ENCODE measurements around the gene MYL2. TPM values are rescaled to one million over a fixed set of nuclear protein-coding genes. Genes with fewer than 3 reads are reported as not detected.

The MYL2 gene
- total and polyA plus RNA-seq, 2 experiments from 2014 or later = not detected

DNA sequence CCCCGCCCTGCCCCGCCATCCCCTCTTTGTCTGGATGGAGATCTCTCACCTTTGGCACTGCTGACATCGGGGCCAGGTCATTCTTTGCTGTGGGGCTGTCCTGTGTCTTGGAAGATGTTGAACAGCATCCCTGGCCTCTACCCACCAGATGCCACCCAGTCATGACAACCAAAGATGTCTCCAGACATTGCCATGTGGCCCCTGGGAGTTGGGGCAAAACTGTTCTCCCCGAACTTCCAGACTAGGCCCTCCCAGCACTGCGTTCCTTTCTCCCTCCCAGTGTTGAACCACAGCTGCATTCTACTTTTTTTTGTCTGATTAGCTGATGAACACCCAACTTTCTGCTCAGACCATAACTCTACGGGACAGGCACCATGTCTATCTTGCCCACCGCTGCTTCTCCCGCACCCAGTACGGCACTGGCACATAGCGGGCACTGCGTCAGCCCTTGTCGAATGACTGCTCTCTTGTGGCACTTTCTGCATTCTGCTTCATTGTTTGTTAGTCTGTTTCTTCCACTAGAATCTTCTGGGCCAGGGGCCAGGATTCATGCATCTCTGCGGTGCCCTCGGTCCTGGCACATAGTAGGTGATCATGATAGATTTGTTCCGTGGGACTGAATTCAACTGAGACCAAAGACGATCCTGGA lies 13.1 kb upstream of the MYL2 start (continued):
- TF ChIP-seq, protein P1, sequence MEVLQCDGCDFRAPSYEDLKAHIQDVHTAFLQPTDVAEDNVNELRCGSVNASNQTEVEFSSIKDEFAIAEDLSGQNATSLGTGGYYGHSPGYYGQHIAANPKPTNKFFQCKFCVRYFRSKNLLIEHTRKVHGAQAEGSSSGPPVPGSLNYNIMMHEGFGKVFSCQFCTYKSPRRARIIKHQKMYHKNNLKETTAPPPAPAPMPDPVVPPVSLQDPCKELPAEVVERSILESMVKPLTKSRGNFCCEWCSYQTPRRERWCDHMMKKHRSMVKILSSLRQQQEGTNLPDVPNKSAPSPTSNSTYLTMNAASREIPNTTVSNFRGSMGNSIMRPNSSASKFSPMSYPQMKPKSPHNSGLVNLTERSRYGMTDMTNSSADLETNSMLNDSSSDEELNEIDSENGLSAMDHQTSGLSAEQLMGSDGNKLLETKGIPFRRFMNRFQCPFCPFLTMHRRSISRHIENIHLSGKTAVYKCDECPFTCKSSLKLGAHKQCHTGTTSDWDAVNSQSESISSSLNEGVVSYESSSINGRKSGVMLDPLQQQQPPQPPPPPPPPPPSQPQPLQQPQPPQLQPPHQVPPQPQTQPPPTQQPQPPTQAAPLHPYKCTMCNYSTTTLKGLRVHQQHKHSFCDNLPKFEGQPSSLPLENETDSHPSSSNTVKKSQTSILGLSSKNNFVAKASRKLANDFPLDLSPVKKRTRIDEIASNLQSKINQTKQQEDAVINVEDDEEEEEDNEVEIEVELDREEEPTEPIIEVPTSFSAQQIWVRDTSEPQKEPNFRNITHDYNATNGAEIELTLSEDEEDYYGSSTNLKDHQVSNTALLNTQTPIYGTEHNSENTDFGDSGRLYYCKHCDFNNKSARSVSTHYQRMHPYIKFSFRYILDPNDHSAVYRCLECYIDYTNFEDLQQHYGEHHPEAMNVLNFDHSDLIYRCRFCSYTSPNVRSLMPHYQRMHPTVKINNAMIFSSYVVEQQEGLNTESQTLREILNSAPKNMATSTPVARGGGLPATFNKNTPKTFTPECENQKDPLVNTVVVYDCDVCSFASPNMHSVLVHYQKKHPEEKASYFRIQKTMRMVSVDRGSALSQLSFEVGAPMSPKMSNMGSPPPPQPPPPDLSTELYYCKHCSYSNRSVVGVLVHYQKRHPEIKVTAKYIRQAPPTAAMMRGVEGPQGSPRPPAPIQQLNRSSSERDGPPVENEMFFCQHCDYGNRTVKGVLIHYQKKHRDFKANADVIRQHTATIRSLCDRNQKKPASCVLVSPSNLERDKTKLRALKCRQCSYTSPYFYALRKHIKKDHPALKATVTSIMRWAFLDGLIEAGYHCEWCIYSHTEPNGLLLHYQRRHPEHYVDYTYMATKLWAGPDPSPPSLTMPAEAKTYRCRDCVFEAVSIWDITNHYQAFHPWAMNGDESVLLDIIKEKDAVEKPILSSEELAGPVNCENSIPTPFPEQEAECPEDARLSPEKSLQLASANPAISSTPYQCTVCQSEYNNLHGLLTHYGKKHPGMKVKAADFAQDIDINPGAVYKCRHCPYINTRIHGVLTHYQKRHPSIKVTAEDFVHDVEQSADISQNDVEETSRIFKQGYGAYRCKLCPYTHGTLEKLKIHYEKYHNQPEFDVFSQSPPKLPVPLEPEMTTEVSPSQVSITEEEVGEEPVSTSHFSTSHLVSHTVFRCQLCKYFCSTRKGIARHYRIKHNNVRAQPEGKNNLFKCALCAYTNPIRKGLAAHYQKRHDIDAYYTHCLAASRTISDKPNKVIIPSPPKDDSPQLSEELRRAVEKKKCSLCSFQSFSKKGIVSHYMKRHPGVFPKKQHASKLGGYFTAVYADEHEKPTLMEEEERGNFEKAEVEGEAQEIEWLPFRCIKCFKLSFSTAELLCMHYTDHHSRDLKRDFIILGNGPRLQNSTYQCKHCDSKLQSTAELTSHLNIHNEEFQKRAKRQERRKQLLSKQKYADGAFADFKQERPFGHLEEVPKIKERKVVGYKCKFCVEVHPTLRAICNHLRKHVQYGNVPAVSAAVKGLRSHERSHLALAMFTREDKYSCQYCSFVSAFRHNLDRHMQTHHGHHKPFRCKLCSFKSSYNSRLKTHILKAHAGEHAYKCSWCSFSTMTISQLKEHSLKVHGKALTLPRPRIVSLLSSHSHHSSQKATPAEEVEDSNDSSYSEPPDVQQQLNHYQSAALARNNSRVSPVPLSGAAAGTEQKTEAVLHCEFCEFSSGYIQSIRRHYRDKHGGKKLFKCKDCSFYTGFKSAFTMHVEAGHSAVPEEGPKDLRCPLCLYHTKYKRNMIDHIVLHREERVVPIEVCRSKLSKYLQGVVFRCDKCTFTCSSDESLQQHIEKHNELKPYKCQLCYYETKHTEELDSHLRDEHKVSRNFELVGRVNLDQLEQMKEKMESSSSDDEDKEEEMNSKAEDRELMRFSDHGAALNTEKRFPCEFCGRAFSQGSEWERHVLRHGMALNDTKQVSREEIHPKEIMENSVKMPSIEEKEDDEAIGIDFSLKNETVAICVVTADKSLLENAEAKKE (CRISPR knock-in tag; IDR thresholded peaks at IDR 0.05) = no peak
- TF ChIP-seq ZNF331 (CRISPR knock-in tag; IDR thresholded peaks at IDR 0.05; ENCODE audit: low read depth) = no peak
- TF ChIP-seq ZNF114 (CRISPR knock-in tag; IDR thresholded peaks at IDR 0.05) = no peak
- TF ChIP-seq, protein P2, sequence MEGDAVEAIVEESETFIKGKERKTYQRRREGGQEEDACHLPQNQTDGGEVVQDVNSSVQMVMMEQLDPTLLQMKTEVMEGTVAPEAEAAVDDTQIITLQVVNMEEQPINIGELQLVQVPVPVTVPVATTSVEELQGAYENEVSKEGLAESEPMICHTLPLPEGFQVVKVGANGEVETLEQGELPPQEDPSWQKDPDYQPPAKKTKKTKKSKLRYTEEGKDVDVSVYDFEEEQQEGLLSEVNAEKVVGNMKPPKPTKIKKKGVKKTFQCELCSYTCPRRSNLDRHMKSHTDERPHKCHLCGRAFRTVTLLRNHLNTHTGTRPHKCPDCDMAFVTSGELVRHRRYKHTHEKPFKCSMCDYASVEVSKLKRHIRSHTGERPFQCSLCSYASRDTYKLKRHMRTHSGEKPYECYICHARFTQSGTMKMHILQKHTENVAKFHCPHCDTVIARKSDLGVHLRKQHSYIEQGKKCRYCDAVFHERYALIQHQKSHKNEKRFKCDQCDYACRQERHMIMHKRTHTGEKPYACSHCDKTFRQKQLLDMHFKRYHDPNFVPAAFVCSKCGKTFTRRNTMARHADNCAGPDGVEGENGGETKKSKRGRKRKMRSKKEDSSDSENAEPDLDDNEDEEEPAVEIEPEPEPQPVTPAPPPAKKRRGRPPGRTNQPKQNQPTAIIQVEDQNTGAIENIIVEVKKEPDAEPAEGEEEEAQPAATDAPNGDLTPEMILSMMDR (conservative IDR thresholded peaks at IDR 0.05; ENCODE audit: low read depth in 2 of 2) = no peak
- TF ChIP-seq, protein P3, sequence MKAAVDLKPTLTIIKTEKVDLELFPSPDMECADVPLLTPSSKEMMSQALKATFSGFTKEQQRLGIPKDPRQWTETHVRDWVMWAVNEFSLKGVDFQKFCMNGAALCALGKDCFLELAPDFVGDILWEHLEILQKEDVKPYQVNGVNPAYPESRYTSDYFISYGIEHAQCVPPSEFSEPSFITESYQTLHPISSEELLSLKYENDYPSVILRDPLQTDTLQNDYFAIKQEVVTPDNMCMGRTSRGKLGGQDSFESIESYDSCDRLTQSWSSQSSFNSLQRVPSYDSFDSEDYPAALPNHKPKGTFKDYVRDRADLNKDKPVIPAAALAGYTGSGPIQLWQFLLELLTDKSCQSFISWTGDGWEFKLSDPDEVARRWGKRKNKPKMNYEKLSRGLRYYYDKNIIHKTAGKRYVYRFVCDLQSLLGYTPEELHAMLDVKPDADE (IDR thresholded peaks at IDR 0.05) = no peak
